ENCODE results near the gene SCAF1. TPM values are rescaled to one million over a fixed set of nuclear protein-coding genes. Genes with fewer than 3 reads are reported as not detected.

Gene SCAF1
- total and polyA plus RNA-seq, 2 donors (not counting 1 experiment from before 2014, with no cell fraction given), result 17.1 to 68.3 TPM

DNA sequence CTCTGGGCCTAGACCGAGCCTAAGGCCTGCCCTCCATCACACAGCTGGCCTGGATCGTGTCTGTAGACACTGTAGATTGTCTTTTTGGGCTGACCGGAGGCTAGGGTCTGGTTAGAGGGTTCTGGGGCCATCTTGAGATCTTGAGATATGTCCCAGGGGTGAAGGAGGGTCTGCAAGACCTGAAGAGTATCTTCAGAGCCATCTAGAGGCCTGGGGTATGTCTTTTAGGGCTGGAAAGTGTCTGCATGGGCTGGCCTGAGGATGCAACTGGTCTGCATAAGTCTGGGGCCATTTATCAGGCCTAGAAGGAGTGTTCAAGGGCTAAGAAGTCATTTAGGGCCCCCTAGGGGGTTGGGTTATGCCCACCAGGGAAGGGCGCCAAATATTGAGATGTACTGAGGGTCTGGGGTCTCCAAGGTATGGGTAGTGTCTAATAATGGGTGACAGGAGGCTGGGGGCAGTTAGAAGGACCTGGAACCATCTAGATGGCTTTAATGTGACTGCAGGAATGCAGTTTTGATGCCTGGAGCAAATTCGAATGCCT, 555 bp downstream of the SCAF1 start:
- Histone ChIP-seq H2AFZ (ENCODE audit: insufficient read depth, low read depth, low read length, poor library complexity, severe bottlenecking) (peak overlapping the region; percentile 81), H3K4me1 (ENCODE audit: control insufficient read depth in 2 of 2, insufficient read depth in 2 of 2, low read length in 2 of 2) (peaks cover 37 to 55% of the 10 kb centered on the region in 2 donors), H3K9me3 (ENCODE audit: control extremely low read depth in 1 of 3, control insufficient read depth in 2 of 3, insufficient read depth in 1 of 3, low read length in 2 of 3) (no peaks in the 10 kb centered on the region), H3K27ac (ENCODE audit: low read length in 2 of 2) (peak overlapping the region; percentile 85 to 95), H3K9ac (ENCODE audit: low read length) (peak overlapping the region; percentile 87), H3K27me3 (replicated peaks in 1 of 4; ENCODE audit: control extremely low read depth in 1 of 4, control insufficient read depth in 3 of 4, insufficient read depth in 4 of 4, low read length in 3 of 4) (no peaks in the 10 kb centered on the region), H3K4me2 (replicated peaks; ENCODE audit: low read depth, low read length, poor library complexity, severe bottlenecking) (peak overlapping the region; percentile 92), H3K79me2 (ENCODE audit: control insufficient read depth, insufficient read depth, low read length) (peaks cover 64% of the 10 kb centered on the region), H3K4me3 (ENCODE audit: control extremely low read depth in 1 of 5, extremely low read depth in 1 of 5, insufficient read depth in 1 of 5, low read depth in 2 of 5, low read length in 4 of 5) (peak overlapping the region; percentile 64 to 97 (median 90)), H3K36me3 (replicated peaks in 1 of 2; ENCODE audit: control extremely low read depth in 1 of 2, control insufficient read depth in 1 of 2, extremely low read depth in 1 of 2, insufficient read depth in 2 of 2, low read length in 1 of 2) (peaks cover 0 to 26% of the 10 kb centered on the region in 2 experiments), H4K20me1 (ENCODE audit: control insufficient read depth, insufficient read depth, low read length, poor library complexity, severe bottlenecking) (peaks cover 23% of the 10 kb centered on the region)
- peaks cover 53% of the 10 kb centered on the region for H3K4me1 Mint-ChIP-seq
- no peak for TF ChIP-seq EZH2 (IDR thresholded peaks at IDR 0.05; ENCODE audit: borderline replicate concordance, insufficient read depth, low read depth, low read length, poor library complexity, severe bottlenecking)
- no peak for TF ChIP-seq CTCF (IDR thresholded peaks at IDR 0.05)
- 13% methylated on average over 5 of the region's 5 CpGs for WGBS (ENCODE audit: insufficient coverage)
- H3K27ac Mint-ChIP-seq, result peak overlapping the region; percentile 95
- intact Hi-C loops (cut with micrococcal nuclease), result loop anchor here (1.0 kb wide), 2 partner anchors 189 to 235 kb away; partner anchors contain the start of genes AKT1S1, ALDH16A1 and TBC1D17
- H3K4me3 Mint-ChIP-seq, result peak overlapping the region; percentile 96
- ATAC-seq (ENCODE audit: low read depth) (no peak), DNase-seq (no peak)
- ChIA-PET POLR2A (interaction anchor here (0.6 to 3.4 kb wide), 7 partner anchors 22 to 208 kb away, joined by 3 to 53 read pairs (median 3); partner anchors contain the start of genes NOSIP, PRMT1 and PRRG2), CTCF (interaction anchor here (0.9 to 1.5 kb wide), 5 partner anchors 22 to 72 kb away, joined by 3 to 8 read pairs (median 3); partner anchors contain the start of genes IRF3, NOSIP and PRRG2)
- H3K9me3 Mint-ChIP-seq (ENCODE audit: insufficient read depth), result no peaks in the 10 kb centered on the region
- no peaks in the 10 kb centered on the region for H3K27me3 Mint-ChIP-seq

DNA sequence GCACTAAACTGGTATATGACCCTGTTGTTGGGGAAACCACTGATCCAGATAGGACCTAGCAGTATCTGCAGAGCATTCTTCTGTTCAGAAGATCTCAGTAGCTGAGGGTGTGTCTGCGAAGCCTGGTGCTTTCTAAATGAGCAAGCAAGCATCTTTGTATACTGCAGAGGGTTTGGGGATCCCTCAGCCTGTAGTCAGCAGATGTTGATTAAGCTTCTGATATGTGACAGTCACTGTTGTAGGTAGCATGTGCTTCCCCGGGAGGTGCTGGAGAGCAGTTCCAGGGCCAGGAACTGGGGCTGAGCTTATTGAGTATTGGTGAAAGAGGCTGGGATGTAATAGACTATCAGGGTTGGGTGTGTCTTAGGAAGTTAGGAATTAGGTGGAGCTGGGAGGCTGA, 1.5 kb downstream of the SCAF1 start:
- CTCF ChIA-PET, result interaction anchor here (1.3 to 1.5 kb wide), 2 partner anchors 25 to 63 kb away, joined by 3 read pairs; partner anchors contain the start of genes NOSIP and PRRG2

More for the DNA sequence above, 1.5 kb downstream of the SCAF1 start:
- Mint-ChIP-seq H3K4me1 (peaks cover 47% of the 10 kb centered on the region), H3K9me3 (ENCODE audit: insufficient read depth) (no peaks in the 10 kb centered on the region), H3K27ac (no peak overlapping the region), H3K27me3 (no peaks in the 10 kb centered on the region), H3K4me3 (peak overlapping the region; percentile 96)
- DNase-seq (no peak), ATAC-seq (ENCODE audit: low read depth) (no peak)
- H3K27me3 ChIP-seq (replicated peaks in 1 of 4; ENCODE audit: control extremely low read depth in 1 of 4, control insufficient read depth in 3 of 4, insufficient read depth in 4 of 4, low read length in 3 of 4), result no peaks in the 10 kb centered on the region
- peaks cover 0 to 31% of the 10 kb centered on the region in 2 experiments for H3K36me3 ChIP-seq (replicated peaks in 1 of 2; ENCODE audit: control extremely low read depth in 1 of 2, control insufficient read depth in 1 of 2, extremely low read depth in 1 of 2, insufficient read depth in 2 of 2, low read length in 1 of 2)
- H3K9ac ChIP-seq (ENCODE audit: low read length), result no peak overlapping the region
- POLR2A ChIA-PET, result interaction anchor here (0.9 to 2.3 kb wide), 2 partner anchors 16 to 21 kb away, joined by 3 to 19 read pairs; no protein-coding TSS in a partner anchor
- no peak overlapping the region for H2AFZ ChIP-seq (ENCODE audit: insufficient read depth, low read depth, low read length, poor library complexity, severe bottlenecking)
- peaks cover 28 to 46% of the 10 kb centered on the region in 2 donors for H3K4me1 ChIP-seq (ENCODE audit: control insufficient read depth in 2 of 2, insufficient read depth in 2 of 2, low read length in 2 of 2)
- peaks cover 64% of the 10 kb centered on the region for H3K79me2 ChIP-seq (ENCODE audit: control insufficient read depth, insufficient read depth, low read length)
- peaks cover 23% of the 10 kb centered on the region for H4K20me1 ChIP-seq (ENCODE audit: control insufficient read depth, insufficient read depth, low read length, poor library complexity, severe bottlenecking)
- no peak overlapping the region for H3K4me3 ChIP-seq (ENCODE audit: control extremely low read depth in 1 of 5, extremely low read depth in 1 of 5, insufficient read depth in 1 of 5, low read depth in 2 of 5, low read length in 4 of 5)
- WGBS (ENCODE audit: insufficient coverage), result 79% methylated on average over 2 of the region's 2 CpGs
- peak overlapping the region; percentile 92 for H3K4me2 ChIP-seq (replicated peaks; ENCODE audit: low read depth, low read length, poor library complexity, severe bottlenecking)
- intact Hi-C loops (cut with micrococcal nuclease), result no loop called here
- no peak overlapping the region for H3K27ac ChIP-seq (ENCODE audit: low read length in 2 of 2)
- TF ChIP-seq EZH2 (IDR thresholded peaks at IDR 0.05; ENCODE audit: borderline replicate concordance, insufficient read depth, low read depth, low read length, poor library complexity, severe bottlenecking), result no peak
- no peak for TF ChIP-seq CTCF (IDR thresholded peaks at IDR 0.05)
- H3K9me3 ChIP-seq (ENCODE audit: control extremely low read depth in 1 of 3, control insufficient read depth in 2 of 3, insufficient read depth in 1 of 3, low read length in 2 of 3), result no peaks in the 10 kb centered on the region
